GM12872 (cell line): ENCODE data around the gene TJAP1.

Experiments
- TF ChIP-seq, protein P1 (sequence below): IDR thresholded peaks from 3 replicates; pipeline ENCODE4 v1.5.1; 2011; ENCODE audit warnings: low read depth, mild to moderate bottlenecking, low read length, moderate library complexity; ENCODE audit not compliant: insufficient read depth

TJAP1 gene

DNA sequence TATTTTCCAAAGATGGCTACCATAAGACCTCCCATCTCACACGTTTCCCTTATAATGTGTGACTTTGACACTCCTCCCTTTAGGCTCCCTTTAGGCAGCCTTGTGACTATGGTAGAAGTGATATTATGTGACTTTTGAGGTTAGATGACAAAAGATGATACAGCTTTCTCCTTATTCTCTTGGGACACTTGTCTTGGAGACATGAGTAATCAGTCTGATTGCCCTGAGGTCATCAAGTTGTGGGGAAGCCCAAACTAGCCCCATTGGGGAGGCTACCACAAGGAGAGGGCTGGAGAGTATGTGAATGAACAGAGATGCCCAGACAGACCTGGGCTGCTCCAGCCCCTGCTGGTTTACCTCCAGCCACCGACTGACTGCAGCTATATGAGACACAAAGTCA is 11.4 kb upstream of the TJAP1 start:
- TF ChIP-seq, protein P1, sequence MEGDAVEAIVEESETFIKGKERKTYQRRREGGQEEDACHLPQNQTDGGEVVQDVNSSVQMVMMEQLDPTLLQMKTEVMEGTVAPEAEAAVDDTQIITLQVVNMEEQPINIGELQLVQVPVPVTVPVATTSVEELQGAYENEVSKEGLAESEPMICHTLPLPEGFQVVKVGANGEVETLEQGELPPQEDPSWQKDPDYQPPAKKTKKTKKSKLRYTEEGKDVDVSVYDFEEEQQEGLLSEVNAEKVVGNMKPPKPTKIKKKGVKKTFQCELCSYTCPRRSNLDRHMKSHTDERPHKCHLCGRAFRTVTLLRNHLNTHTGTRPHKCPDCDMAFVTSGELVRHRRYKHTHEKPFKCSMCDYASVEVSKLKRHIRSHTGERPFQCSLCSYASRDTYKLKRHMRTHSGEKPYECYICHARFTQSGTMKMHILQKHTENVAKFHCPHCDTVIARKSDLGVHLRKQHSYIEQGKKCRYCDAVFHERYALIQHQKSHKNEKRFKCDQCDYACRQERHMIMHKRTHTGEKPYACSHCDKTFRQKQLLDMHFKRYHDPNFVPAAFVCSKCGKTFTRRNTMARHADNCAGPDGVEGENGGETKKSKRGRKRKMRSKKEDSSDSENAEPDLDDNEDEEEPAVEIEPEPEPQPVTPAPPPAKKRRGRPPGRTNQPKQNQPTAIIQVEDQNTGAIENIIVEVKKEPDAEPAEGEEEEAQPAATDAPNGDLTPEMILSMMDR = no peak

DNA sequence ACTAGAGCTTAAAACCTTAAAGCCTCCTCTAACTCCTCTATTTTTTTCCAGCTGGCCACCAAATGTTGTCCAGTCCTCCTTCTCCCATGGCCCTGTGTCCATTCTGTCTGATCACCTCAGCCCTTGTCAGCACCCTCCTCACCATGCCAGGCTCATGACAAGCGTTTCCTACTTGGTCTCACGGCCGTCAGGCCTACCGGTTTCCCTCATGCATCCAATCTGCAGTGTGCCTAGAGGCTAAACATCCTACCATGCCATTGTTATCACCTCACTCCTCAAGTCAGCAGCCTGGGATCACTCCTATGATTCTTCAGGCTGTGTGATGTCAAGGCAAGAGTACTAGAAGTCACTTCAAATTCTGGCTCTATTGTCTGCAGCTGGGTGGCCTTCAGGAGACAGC is 9.6 kb upstream of the TJAP1 start:
- TF ChIP-seq, protein P1 = no peak

DNA sequence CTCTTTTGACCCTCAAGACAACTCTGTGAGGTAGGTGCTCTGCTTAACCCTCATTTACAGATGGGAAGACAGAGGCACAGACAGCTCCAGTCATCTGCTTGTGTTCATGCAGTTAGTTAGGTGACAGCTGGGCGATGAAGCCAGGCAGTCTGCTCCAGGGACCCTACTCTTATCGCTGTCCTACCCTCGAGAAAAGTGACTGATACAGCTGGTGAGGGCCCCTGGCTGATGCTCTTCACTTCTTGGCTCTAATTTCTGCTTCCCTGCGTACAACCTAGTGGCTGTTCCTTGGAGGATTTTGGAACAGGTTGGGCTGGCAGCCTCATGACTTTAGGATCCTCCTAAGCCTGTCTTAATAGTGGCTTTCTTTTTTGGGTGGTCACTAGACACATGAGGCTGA is 9.1 kb upstream of the TJAP1 start:
- TF ChIP-seq, protein P1 = no peak

DNA sequence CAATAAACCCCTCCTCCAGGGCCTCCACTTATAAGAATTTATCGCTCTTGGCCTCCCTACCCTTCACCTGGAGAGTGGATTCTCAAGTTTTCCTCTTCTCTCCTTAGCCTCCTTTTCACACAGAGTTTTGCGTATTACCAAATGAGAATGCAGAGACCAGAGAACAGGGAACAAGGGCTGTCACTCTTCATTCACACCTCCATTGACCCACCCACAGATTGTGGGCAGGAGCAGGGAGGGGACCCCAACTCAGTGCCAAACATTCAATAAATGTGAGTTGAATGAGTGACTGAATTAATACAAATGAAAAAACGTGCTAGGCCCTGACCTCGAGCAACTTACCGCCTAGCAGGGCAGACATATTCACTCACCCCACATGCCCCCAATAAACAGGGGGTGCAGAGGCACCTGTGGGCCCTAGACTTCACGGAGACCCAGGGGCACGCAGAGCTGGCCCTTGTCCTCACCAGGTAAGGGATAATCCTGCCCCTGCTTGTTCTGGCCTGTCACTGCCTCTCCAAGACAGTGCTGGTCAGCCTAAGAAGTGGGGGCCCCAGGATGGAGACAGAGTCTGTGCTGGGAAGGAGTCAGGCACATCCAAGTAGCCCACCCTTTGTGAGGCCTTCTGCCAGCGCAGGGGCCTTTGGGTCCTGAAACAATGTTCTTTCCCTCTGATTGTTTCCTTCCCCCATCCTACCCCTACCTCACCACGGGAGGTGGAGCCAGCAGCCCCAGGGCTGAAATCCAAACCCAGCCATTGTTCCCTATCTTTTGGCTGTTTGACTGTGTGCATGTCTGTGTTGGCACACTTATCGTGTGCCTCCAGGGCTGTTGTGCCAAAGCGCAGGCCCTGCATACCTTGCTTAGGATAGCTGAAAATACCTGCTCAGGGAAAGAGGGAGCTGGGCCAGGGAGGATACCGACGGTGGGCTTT is 8.4 kb upstream of the TJAP1 start:
- TF ChIP-seq, protein P1 = no peak

DNA sequence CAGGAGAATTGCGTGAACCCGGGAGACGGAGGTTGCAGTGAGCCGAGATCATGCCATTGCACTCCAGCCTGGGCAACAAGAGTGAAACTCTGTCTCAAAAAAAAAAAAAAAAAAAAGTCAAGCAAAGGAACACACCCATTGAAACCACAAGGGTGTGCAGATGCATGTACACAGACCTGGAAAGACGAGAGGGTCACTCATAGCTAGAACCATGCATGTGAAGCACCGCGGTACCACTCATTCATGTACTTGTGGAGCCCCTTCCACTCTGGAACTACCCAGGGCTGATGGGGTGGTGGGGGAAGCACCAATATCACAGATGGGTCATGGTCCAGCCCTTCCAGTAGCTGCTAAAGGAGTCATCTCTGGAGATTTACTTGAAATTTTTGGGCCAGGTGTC is 7.4 kb upstream of the TJAP1 start:
- TF ChIP-seq, protein P1 = no peak

DNA sequence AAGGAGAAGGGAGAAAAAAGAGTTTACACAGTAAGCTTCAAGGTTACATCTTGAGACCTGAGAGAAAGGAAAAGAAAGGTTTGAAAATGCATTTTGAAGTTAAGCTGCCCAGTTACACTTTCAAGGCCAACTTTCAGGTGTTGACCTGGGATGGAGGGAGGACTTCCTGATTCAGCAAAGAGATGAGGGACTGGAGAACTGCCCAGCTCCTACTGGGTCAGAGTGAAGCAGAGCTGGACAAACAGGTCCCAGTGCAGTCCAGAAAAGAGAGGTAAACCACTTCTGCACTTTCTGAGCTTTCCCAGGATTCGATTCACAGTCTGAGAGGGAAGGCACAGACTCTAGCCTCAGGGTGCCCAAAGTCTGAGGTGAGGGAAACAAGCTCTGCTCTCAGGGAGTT is 6.0 kb upstream of the TJAP1 start:
- TF ChIP-seq, protein P1 = no peak

DNA sequence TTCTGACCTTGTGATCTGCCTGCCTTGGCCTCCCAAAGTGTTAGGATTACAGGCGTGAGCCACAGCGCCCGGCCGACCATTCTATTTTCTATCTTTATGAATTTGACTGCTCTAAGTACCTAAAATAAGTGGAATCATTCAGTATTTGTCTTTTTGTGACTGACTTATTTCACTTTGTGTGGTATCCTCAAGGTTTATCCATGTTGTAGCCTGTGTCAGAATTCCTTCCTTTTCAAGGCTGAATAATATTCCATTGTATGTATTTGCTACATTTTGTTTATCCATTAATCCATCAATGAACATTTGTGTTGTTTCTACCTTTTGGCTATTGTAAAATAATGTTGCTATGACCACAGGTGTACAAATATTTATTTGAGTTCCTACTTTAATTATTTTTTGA is 4.9 kb upstream of the TJAP1 start:
- TF ChIP-seq, protein P1 = no peak
